ENCODE measurements around the gene TCAIM.

The TCAIM gene

GRCh38 chr3:44398853-44399252 lies 60.3 kb downstream of the TCAIM start:
- Histone ChIP-seq H3K27ac (ENCODE audit: low read length) (no peak overlapping the region), H4K20me1 (ENCODE audit: insufficient read depth, low read length) (no peaks in the 10 kb centered on the region), H3K9me3 (ENCODE audit: insufficient read depth, low read length, severe bottlenecking) (no peaks in the 10 kb centered on the region), H3K79me2 (ENCODE audit: insufficient read depth, low read length) (no peaks in the 10 kb centered on the region), H3K36me3 (ENCODE audit: insufficient read depth, low read length) (no peaks in the 10 kb centered on the region), H3K9ac (ENCODE audit: low read depth, low read length) (no peak overlapping the region), H3K4me3 (ENCODE audit: low read depth in 1 of 2, low read length in 2 of 2) (no peak overlapping the region), H3K4me2 (ENCODE audit: insufficient read depth, low read length) (no peak overlapping the region), H3K4me1 (ENCODE audit: insufficient read depth, low read length) (no peaks in the 10 kb centered on the region), H2AFZ (ENCODE audit: low read depth, low read length) (no peak overlapping the region), H3K27me3 (ENCODE audit: insufficient read depth, low read length, poor library complexity) (no peaks in the 10 kb centered on the region)
- no peak for ATAC-seq (ENCODE audit: insufficient read depth, low read depth)
- TF ChIP-seq CTCF (IDR thresholded peaks at IDR 0.05; ENCODE audit: borderline replicate concordance, extremely low read depth, low read length, poor library complexity, severe bottlenecking): no peak
- DNase-seq: no peak

GRCh38 chr3:44400771-44401170 lies 62.2 kb downstream of the TCAIM start:
- no peak overlapping the region for H3K27ac ChIP-seq (ENCODE audit: low read length)
- H3K79me2 ChIP-seq (ENCODE audit: insufficient read depth, low read length): no peaks in the 10 kb centered on the region
- no peaks in the 10 kb centered on the region for H3K27me3 ChIP-seq (ENCODE audit: insufficient read depth, low read length, poor library complexity)
- H3K9me3 ChIP-seq (ENCODE audit: insufficient read depth, low read length, severe bottlenecking): no peaks in the 10 kb centered on the region
- no peaks in the 10 kb centered on the region for H3K36me3 ChIP-seq (ENCODE audit: insufficient read depth, low read length)
- H3K4me3 ChIP-seq (ENCODE audit: low read depth in 1 of 2, low read length in 2 of 2): no peak overlapping the region
- H3K9ac ChIP-seq (ENCODE audit: low read depth, low read length): no peak overlapping the region
- no peak overlapping the region for H2AFZ ChIP-seq (ENCODE audit: low read depth, low read length)
- ATAC-seq (ENCODE audit: insufficient read depth, low read depth): no peak
- no peak for DNase-seq
- H3K4me2 ChIP-seq (ENCODE audit: insufficient read depth, low read length): no peak overlapping the region
- no peaks in the 10 kb centered on the region for H4K20me1 ChIP-seq (ENCODE audit: insufficient read depth, low read length)
- H3K4me1 ChIP-seq (ENCODE audit: insufficient read depth, low read length): no peaks in the 10 kb centered on the region
- TF ChIP-seq EZH2 (IDR thresholded peaks at IDR 0.05; ENCODE audit: borderline replicate concordance, low read depth, low read length, severe bottlenecking) (no peak), CTCF (IDR thresholded peaks at IDR 0.05; ENCODE audit: borderline replicate concordance, extremely low read depth, low read length, poor library complexity, severe bottlenecking) (no peak)

GRCh38 chr3:44402548-44402947 lies 64.0 kb downstream of the TCAIM start:
- H3K9me3 ChIP-seq (ENCODE audit: insufficient read depth, low read length, severe bottlenecking): no peaks in the 10 kb centered on the region
- no peak overlapping the region for H3K4me2 ChIP-seq (ENCODE audit: insufficient read depth, low read length)
- H3K4me3 ChIP-seq (ENCODE audit: low read depth in 1 of 2, low read length in 2 of 2): no peak overlapping the region
- no peaks in the 10 kb centered on the region for H3K36me3 ChIP-seq (ENCODE audit: insufficient read depth, low read length)
- no peak for ATAC-seq (ENCODE audit: insufficient read depth, low read depth)
- TF ChIP-seq EZH2 (IDR thresholded peaks at IDR 0.05; ENCODE audit: borderline replicate concordance, low read depth, low read length, severe bottlenecking) (no peak), CTCF (IDR thresholded peaks at IDR 0.05; ENCODE audit: borderline replicate concordance, extremely low read depth, low read length, poor library complexity, severe bottlenecking) (no peak)
- H3K27ac ChIP-seq (ENCODE audit: low read length): no peak overlapping the region
- no peaks in the 10 kb centered on the region for H3K27me3 ChIP-seq (ENCODE audit: insufficient read depth, low read length, poor library complexity)
- DNase-seq: no peak
- H3K9ac ChIP-seq (ENCODE audit: low read depth, low read length): no peak overlapping the region
- H4K20me1 ChIP-seq (ENCODE audit: insufficient read depth, low read length): no peaks in the 10 kb centered on the region
- no peak overlapping the region for H2AFZ ChIP-seq (ENCODE audit: low read depth, low read length)
- H3K4me1 ChIP-seq (ENCODE audit: insufficient read depth, low read length): no peaks in the 10 kb centered on the region
- H3K79me2 ChIP-seq (ENCODE audit: insufficient read depth, low read length): no peaks in the 10 kb centered on the region
